ENCODE data around the gene MYH14. TPM values are rescaled to one million over a fixed set of nuclear protein-coding genes. Genes with fewer than 3 reads are reported as not detected.
"Not testable (repeated sequence)": the region's sequence is repeated elsewhere in the genome, so short reads cannot be mapped to it uniquely, and the experiment has no call there.

The MYH14 gene
- total RNA-seq, 4 donors from 2014 or later = 110 to 329 (median 202) TPM

- intact Hi-C loops (cut with DNase I; ENCODE audit: low total_unique reads) = no loop called here
- WGBS, 2 donors = 63 to 68% methylated on average over 22 of the region's 22 CpGs
- TF ChIP-seq CTCF (IDR thresholded peaks at IDR 0.05) (no peak), POLR2A (IDR thresholded peaks at IDR 0.05) (no peak)
- no peak overlapping the region for H3K4me3 ChIP-seq (ENCODE audit: low read depth, poor library complexity, severe bottlenecking)
- no peak for DNase-seq (ENCODE audit: low spot score in 2 of 2)
Measured at GRCh38 chr19:50349277-50350057, 146.0 kb downstream of the MYH14 start.

- 43 to 51% methylated on average over 4 of the region's 4 CpGs for whole genome bisulfite sequencing, 2 donors
- TF ChIP-seq CTCF (IDR thresholded peaks at IDR 0.05) (no peak), POLR2A (IDR thresholded peaks at IDR 0.05) (no peak)
- H3K4me3 ChIP-seq (ENCODE audit: low read depth, poor library complexity, severe bottlenecking) = no peak overlapping the region
- intact Hi-C loops (cut with DNase I; ENCODE audit: low total_unique reads) = no loop called here
- no peak for DNase-seq (ENCODE audit: low spot score in 2 of 2)
Measured at GRCh38 chr19:50352242-50352641, 148.8 kb downstream of the MYH14 start.

GRCh38 chr19:50353487-50353880 lies 150.1 kb downstream of the MYH14 start:
- WGBS, 2 donors = 88 to 93% methylated on average over 7 of the region's 7 CpGs
- intact Hi-C loops (cut with DNase I; ENCODE audit: low total_unique reads); DNase-seq (ENCODE audit: low spot score in 2 of 2); H3K4me3 ChIP-seq (ENCODE audit: low read depth, poor library complexity, severe bottlenecking): not testable (repeated sequence)

GRCh38 chr19:50356691-50357177 lies 153.3 kb downstream of the MYH14 start:
- DNase-seq (ENCODE audit: low spot score in 2 of 2) = no peak
- intact Hi-C loops (cut with DNase I; ENCODE audit: low total_unique reads) = no loop called here
- H3K4me3 ChIP-seq (ENCODE audit: low read depth, poor library complexity, severe bottlenecking) = no peak overlapping the region
- no peak for TF ChIP-seq CTCF (IDR thresholded peaks at IDR 0.05)
- no peak for TF ChIP-seq POLR2A (IDR thresholded peaks at IDR 0.05)
- 34 to 42% methylated on average over 13 of the region's 13 CpGs for WGBS, 2 donors

GRCh38 chr19:50357178-50358100 lies 154.0 kb downstream of the MYH14 start:
- TF ChIP-seq CTCF (IDR thresholded peaks at IDR 0.05) = peak in 1 of 3 donors; percentile 19
- TF ChIP-seq POLR2A (IDR thresholded peaks at IDR 0.05) = no peak
- intact Hi-C loops (cut with DNase I; ENCODE audit: low total_unique reads) = no loop called here
- peak; percentile 65 to 96 for DNase-seq (ENCODE audit: low spot score in 2 of 2)
- H3K4me3 ChIP-seq (ENCODE audit: low read depth, poor library complexity, severe bottlenecking) = no peak overlapping the region
- WGBS, 2 donors = 13 to 30% methylated on average over 49 to 54 of the region's 54 CpGs
